Activated effector memory CD4-positive, alpha-beta T cell treated with Interleukin-2 at 50 U/mL for 16 hours (primary cell): ENCODE data around the gene GPC6.

ENCODE experiments used
- DNase-seq: peaks from one replicate; pipeline ENCODE4 v3.0.0-alpha.2; 2020

GPC6 gene

GRCh38 chr13:94007072-94007471, 780.5 kb downstream of the GPC6 start:
- DNase-seq = no peak

- DNase-seq = no peak
Measured at GRCh38 chr13:94009701-94010100, 783.1 kb downstream of the GPC6 start.

GRCh38 chr13:94014461-94014860, 787.9 kb downstream of the GPC6 start:
- DNase-seq = no peak

GRCh38 chr13:94020426-94020825, 793.8 kb downstream of the GPC6 start:
- no peak for DNase-seq

GRCh38 chr13:94020833-94021232, 794.2 kb downstream of the GPC6 start:
- DNase-seq = no peak

- DNase-seq = no peak
Measured at GRCh38 chr13:94028234-94028633, 801.6 kb downstream of the GPC6 start.

GRCh38 chr13:94028650-94029049, 802.0 kb downstream of the GPC6 start:
- no peak for DNase-seq

- DNase-seq = no peak
Measured at GRCh38 chr13:94030415-94031119, 804.0 kb downstream of the GPC6 start.

GRCh38 chr13:94031609-94032008, 805.0 kb downstream of the GPC6 start:
- no peak for DNase-seq

GRCh38 chr13:94033098-94033497, 806.5 kb downstream of the GPC6 start:
- DNase-seq = no peak

GRCh38 chr13:94033830-94034642, 807.4 kb downstream of the GPC6 start:
- no peak for DNase-seq

GRCh38 chr13:94050039-94050438, 823.4 kb downstream of the GPC6 start:
- DNase-seq = no peak

- DNase-seq = no peak
Measured at GRCh38 chr13:94050686-94051085, 824.1 kb downstream of the GPC6 start.

GRCh38 chr13:94053986-94054593, 827.5 kb downstream of the GPC6 start:
- no peak for DNase-seq

GRCh38 chr13:94056362-94056990, 829.9 kb downstream of the GPC6 start:
- DNase-seq = no peak

GRCh38 chr13:94057618-94058186, 831.1 kb downstream of the GPC6 start:
- no peak for DNase-seq

GRCh38 chr13:94058821-94059360, 832.3 kb downstream of the GPC6 start:
- no peak for DNase-seq

GRCh38 chr13:94061301-94061700, 834.7 kb downstream of the GPC6 start:
- no peak for DNase-seq

GRCh38 chr13:94063096-94063495, 836.5 kb downstream of the GPC6 start:
- DNase-seq = no peak

- no peak for DNase-seq
Measured at GRCh38 chr13:94063848-94064247, 837.2 kb downstream of the GPC6 start.

GRCh38 chr13:94065741-94066140, 839.1 kb downstream of the GPC6 start:
- no peak for DNase-seq

- no peak for DNase-seq
Measured at GRCh38 chr13:94073007-94073744, 846.6 kb downstream of the GPC6 start.
